ENCODE data around the gene HDAC4.

GRCh38 chr2:239322416-239323086, 78.3 kb downstream of the HDAC4 start:
- TF ChIP-seq CTCF (IDR thresholded peaks at IDR 0.05) (no peak), POLR2A (IDR thresholded peaks at IDR 0.05) (no peak), POLR2AphosphoS5 (IDR thresholded peaks at IDR 0.05; ENCODE audit: insufficient read depth in 1 of 2, low read depth in 1 of 2) (no peak)
